ENCODE data around the gene CACNA1S. TPM values are rescaled to one million over a fixed set of nuclear protein-coding genes. Genes with fewer than 3 reads are reported as not detected.

Gene CACNA1S
- total RNA-seq, 6 experiments from 2014 or later: not detected

GRCh38 chr1:201042779-201043461 is 69.3 kb downstream of the CACNA1S start:
- Mint-ChIP-seq H3K27me3 (ENCODE audit: insufficient read depth) (peaks cover 19% of the 10 kb centered on the region), H3K9me3 (no peaks in the 10 kb centered on the region), H3K4me3 (no peak overlapping the region), H3K4me1 (ENCODE audit: low read depth) (no peaks in the 10 kb centered on the region; the same call in 1 of the 2 replicates), H3K27ac (no peak overlapping the region), H3K36me3 (ENCODE audit: low read depth) (no peaks in the 10 kb centered on the region)
- TF ChIP-seq CTCF (IDR thresholded peaks at IDR 0.05): peak; percentile 88
- peak; percentile 52 for DNase-seq

- Mint-ChIP-seq H3K4me1 (ENCODE audit: low read depth) (no peaks in the 10 kb centered on the region; the same call in 1 of the 2 replicates), H3K27me3 (ENCODE audit: insufficient read depth) (peaks cover 15% of the 10 kb centered on the region), H3K4me3 (no peak overlapping the region), H3K27ac (no peak overlapping the region), H3K9me3 (no peaks in the 10 kb centered on the region), H3K36me3 (ENCODE audit: low read depth) (no peaks in the 10 kb centered on the region)
- no peak for DNase-seq
- no peak for TF ChIP-seq CTCF (IDR thresholded peaks at IDR 0.05)
These were observed 71.2 kb downstream of the CACNA1S start for GRCh38 chr1:201041011-201041410.

- Mint-ChIP-seq H3K4me1 (ENCODE audit: low read depth) (no peaks in the 10 kb centered on the region; the same call in 1 of the 2 replicates), H3K36me3 (ENCODE audit: low read depth) (no peaks in the 10 kb centered on the region), H3K4me3 (no peak overlapping the region), H3K27me3 (ENCODE audit: insufficient read depth) (peaks cover 17% of the 10 kb centered on the region), H3K27ac (no peak overlapping the region), H3K9me3 (no peaks in the 10 kb centered on the region)
- no peak for DNase-seq
- TF ChIP-seq CTCF (IDR thresholded peaks at IDR 0.05): no peak
These were observed 72.3 kb downstream of the CACNA1S start for GRCh38 chr1:201039876-201040275.

- H3K9me3 Mint-ChIP-seq: no peaks in the 10 kb centered on the region
These were observed 72.8 kb downstream of the CACNA1S start for GRCh38 chr1:201039418-201039817.

DNA sequence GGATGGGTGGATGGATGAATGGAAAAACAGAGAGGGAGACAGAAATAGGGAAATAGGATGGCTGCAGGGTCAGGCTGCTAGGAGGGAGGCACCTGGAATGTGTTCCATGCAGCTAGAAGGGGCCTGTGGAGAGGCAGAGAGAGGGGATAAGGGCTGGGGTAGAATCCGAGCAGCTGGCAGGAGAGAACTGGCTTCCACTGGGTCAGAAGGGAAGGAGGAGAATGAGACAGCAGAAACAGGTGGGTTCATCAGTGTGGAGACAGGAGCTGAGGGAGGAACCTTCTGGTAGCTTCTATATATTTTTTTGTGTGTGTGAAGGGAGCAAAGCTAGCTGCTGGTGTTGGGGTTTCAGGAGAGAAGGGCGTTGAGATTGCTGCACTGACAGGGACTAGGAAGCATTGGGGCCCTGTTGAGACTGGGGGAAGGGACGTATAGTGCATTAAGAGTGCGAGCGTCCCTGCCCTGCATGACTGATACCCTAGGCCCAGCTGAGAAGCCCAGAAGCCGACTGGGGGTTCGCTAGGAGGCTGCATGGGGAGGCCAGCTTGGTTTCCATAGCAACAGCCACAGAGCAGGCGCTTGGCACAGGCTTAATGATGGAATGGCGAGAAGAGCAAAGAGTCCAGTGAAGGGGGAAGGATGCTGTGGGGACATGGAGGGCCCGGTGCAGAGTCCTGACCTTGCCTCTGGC is 73.9 kb downstream of the CACNA1S start:
- Mint-ChIP-seq H3K27me3 (ENCODE audit: insufficient read depth) (peaks cover 15% of the 10 kb centered on the region), H3K36me3 (ENCODE audit: low read depth) (no peaks in the 10 kb centered on the region), H3K4me3 (no peak overlapping the region), H3K4me1 (ENCODE audit: low read depth) (no peaks in the 10 kb centered on the region; the same call in 1 of the 2 replicates), H3K27ac (no peak overlapping the region), H3K9me3 (no peaks in the 10 kb centered on the region)
- TF ChIP-seq CTCF (IDR thresholded peaks at IDR 0.05): no peak
- DNase-seq: no peak

More at GRCh38 chr1:201039418-201039817, 72.8 kb downstream of the CACNA1S start:
- Mint-ChIP-seq H3K4me3 (no peak overlapping the region), H3K4me1 (ENCODE audit: low read depth) (no peaks in the 10 kb centered on the region; the same call in 1 of the 2 replicates), H3K27ac (no peak overlapping the region), H3K36me3 (ENCODE audit: low read depth) (no peaks in the 10 kb centered on the region), H3K27me3 (ENCODE audit: insufficient read depth) (peaks cover 13% of the 10 kb centered on the region)
- no peak for DNase-seq
- no peak for TF ChIP-seq CTCF (IDR thresholded peaks at IDR 0.05)
